Measurements from ENCODE around the gene PMF1. TPM values are rescaled to one million over a fixed set of nuclear protein-coding genes. Genes with fewer than 3 reads are reported as not detected.
"Not testable (repeated sequence)": the region's sequence is repeated elsewhere in the genome, so short reads cannot be mapped to it uniquely, and the experiment has no call there.

The PMF1 gene
- total and polyA plus RNA-seq, 5 experiments from 2014 or later, result 49.1 to 79.9 (median 70.8) TPM

DNA sequence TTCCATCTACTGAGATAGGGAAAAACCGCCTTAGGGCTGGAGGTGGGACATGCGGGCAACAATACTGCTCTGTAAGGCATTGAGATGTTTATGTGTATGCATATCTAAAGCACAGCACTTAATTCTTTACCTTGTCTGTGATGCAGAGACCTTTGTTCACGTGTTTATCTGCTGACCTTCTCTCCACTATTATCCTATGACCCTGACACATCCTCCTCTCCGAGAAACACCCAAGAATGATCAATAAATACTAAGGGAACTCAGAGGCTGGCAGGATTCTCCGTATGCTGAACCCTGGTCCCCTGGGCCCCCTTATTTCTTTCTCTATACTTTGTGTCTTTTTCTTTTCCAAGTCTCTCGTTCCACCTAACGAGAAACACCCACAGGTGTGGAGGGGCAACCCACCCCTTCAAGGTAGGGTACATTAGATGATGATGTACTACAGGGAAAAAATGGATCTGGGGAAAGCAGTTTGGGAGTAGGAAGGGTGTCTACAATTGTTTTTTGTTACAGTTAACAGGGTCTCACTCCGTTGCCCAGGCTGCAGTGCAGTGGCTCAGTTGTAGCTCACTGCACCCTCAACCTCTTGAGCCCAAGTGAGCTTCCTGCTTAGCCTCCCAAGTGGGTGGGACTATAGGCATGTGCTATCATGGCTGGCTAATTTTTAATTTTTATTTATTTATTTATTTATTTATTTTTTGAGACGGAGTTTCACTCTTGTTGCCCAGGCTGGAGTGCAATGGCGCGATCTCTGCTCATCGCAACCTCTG is 30.6 kb upstream of the PMF1 start:
- H3K4me3 Mint-ChIP-seq, ATAC-seq, H3K36me3 Mint-ChIP-seq, H3K27me3 Mint-ChIP-seq, DNase-seq, POLR2A ChIA-PET, H3K9me3 Mint-ChIP-seq: not testable (repeated sequence)
- peak overlapping the region in 1 of 10 donors; percentile 58 for H3K27ac Mint-ChIP-seq
- H3K4me1 Mint-ChIP-seq, result peaks cover 7 to 18% (median 9%) of the 10 kb centered on the region in 4 donors

DNA sequence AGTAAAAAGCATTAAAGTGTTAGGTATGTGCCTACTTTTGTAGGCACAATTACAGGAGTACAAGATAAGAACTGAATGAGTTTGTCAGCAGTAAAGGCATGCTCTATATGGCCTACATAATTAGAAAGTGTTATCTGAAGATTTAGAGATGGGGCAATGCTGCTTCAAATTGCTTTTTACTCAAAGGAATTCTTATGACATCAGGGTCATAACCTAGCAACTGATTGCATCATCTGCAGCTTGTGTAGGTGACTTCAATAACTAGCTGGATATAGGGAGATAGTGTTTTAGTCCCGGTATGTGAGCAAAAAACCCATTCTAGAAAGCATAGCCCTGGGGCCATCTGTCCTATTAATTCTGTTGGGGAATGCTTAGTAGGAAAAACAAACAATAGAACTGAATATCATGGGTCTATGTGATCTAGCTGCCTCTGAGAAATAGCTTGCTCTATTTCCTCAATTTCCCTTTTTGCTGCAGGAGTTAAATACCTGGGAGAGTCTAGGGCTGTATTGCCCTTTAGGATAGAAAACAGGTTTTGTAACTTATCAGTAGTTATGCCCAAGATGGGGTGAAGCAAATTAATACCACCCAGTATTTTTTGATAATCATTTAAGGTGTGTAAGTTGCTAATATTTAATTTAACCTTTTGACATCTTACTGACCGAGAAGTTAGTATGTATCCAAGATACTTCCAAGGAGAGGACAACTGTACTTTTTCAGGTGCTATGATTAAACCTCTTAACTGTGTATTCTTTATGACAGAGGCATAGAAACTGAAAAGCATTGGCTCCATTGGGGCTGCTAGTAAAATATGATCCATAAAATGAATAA is 26.2 kb upstream of the PMF1 start:
- H3K27me3 Mint-ChIP-seq, H3K4me1 Mint-ChIP-seq, H3K4me3 Mint-ChIP-seq, ATAC-seq, DNase-seq, H3K27ac Mint-ChIP-seq, H3K36me3 Mint-ChIP-seq: not testable (repeated sequence)
- H3K9me3 Mint-ChIP-seq, result peaks cover 0 to 14% (median 2%) of the 10 kb centered on the region in 9 donors
- POLR2A ChIA-PET, result interaction anchor here (1.4 kb wide), 1 partner anchor 26 kb away, joined by 3 read pairs; the partner anchor contains the start of gene PMF1

DNA sequence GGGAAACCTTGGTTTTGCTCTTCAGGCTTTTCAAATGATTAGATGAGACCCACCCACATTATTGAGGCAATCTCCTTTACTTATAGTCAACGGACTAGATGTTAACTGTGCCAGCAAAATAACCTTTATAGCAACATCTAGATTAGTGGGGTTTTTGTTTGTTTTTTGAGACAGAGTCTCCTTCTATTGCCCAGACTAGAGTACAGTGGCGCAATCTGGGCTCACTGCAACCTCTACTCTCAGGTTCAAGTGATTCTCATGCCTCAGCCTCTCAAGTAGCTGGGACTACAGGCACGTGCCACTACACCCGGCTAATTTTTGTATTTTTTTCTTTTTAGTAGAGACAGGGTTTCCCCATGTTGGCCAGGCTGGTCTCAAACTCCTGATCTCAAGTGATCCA is 22.5 kb upstream of the PMF1 start:
- H3K27me3 Mint-ChIP-seq, POLR2A ChIA-PET, H3K27ac Mint-ChIP-seq, ATAC-seq, DNase-seq, H3K4me3 Mint-ChIP-seq, H3K36me3 Mint-ChIP-seq: not testable (repeated sequence)
- peaks cover 13 to 25% (median 20%) of the 10 kb centered on the region in 4 donors for H3K4me1 Mint-ChIP-seq
- H3K9me3 Mint-ChIP-seq, result peaks cover 0 to 14% (median 2%) of the 10 kb centered on the region in 9 donors

DNA sequence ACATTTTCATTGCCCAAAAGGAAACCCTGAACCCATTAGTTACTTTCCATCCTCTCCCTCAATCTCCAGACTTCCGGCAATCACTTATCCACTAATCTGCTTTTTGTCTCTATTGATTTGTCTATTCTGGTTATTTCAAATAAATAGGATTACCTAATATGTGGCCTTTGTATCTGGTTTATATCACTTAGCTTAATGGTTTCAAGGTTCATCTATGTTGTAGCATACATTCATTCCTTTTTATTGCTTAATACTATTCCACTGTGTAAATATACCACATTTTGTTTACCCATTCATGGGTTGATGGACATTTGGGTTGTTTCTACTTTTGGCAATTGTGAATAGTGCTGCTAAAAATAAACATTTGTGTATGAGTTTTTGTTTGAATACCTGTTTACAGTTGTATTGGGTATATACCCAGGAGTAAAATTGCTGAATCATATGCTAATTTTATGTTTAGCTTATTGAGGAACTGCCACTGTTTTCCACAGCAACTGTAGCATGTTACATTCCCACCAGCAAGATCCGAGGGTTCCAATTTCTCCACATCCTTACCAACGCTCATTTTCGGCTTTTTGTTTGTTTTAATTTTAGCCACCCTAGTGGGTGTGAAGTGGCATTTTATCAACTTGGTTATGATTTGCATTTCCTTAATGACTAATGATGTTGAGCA is 21.4 kb upstream of the PMF1 start:
- Mint-ChIP-seq H3K27ac (no peak overlapping the region), H3K9me3 (peaks cover 0 to 13% (median 2%) of the 10 kb centered on the region in 9 donors), H3K27me3 (no peaks in the 10 kb centered on the region), H3K4me1 (peaks cover 21 to 36% (median 30%) of the 10 kb centered on the region in 4 donors), H3K4me3 (peak overlapping the region in 1 of 10 donors; percentile 20), H3K36me3 (peaks cover 0 to 9% (median 2%) of the 10 kb centered on the region in 3 donors)
- ATAC-seq, result no peak
- no peak for DNase-seq
- POLR2A ChIA-PET, result interaction anchor here (3.4 kb wide), 1 partner anchor 21 kb away, joined by 48 read pairs; the partner anchor contains the start of gene PMF1

DNA sequence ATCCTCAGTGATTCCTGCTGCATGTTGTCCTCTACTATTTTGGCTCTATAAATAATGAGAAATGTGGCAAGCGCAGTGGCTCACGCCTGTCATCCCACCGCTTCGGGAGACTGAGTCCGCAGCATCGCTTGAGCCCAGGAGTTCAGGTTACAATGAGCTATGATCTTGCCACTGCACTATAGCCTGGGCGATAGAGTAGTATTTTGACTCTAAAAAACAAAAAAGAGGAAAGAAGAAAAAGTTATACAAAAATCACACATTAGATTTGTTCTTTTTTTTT is 19.7 kb upstream of the PMF1 start:
- DNase-seq, result no peak
- Mint-ChIP-seq H3K36me3 (peaks cover 0 to 14% (median 2%) of the 10 kb centered on the region in 3 donors), H3K9me3 (peaks cover 0 to 5% (median 0%) of the 10 kb centered on the region in 9 donors), H3K27ac (peak overlapping the region; percentile 90 to 99 (median 95)), H3K27me3 (no peaks in the 10 kb centered on the region), H3K4me3 (peak overlapping the region; percentile 94 to 100 (median 96)), H3K4me1 (peaks cover 25 to 50% (median 39%) of the 10 kb centered on the region in 4 donors)
- POLR2A ChIA-PET, result interaction anchor here (0.7 to 3.4 kb wide), 6 partner anchors 16 to 264 kb away, joined by 3 to 48 read pairs (median 4); partner anchors contain the start of gene PMF1
- ATAC-seq, result no peak

DNA sequence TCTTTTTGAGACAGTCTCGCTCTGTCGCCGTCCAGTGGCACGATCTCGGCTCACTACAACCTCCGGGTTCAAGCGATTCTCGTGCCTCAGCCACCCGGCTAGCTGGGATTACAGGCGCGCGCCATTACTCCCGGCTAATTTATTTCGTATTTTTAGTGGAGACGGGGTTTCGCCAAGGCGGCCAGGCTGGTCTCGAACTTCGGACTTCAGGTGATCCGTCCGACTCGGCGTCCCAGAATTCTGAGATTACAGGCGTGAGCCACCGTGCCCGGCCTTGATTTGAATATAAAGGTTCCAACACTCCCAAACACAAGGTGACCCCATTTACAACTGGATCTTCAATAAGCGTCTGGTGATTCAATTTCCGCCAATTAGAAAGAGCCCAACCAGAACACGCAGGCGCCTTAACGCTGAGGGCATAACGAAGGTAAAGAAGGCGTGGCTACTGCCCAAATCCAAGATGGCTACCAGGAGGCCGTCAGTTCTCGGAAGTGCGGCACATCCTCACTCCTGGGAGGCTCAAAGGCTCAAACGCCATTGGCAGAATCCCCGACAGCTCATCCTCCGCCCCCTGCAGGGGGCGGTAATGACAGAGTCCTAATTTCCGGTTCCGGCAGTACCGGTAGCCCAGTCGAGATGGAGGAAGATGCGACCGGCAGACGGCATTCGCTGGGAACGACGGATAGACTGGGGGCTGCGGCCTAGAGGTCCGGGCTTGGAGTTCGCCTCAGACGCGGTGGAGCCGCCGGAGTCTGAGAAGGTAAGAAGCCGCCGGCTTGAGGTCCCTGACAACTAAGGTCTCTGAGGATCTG is 19.1 kb upstream of the PMF1 start, which contains the start of gene SLC25A44:
SLC25A44 (plus strand) TSS at position 617 of the 812 bp plus-strand sequence. CDS start 5,744 bp downstream, outside the sequence.
- peak; percentile 88 to 98 (median 97) for DNase-seq
- peak; percentile 98 for ATAC-seq
- Mint-ChIP-seq H3K27ac (peak within 1 kb of the TSS; percentile 90 to 99 (median 95)), H3K9me3 (peaks cover 0 to 5% (median 0%) of the 10 kb centered on the region in 9 donors), H3K27me3 (no peaks in the 10 kb centered on the region), H3K36me3 (peaks cover 0 to 16% (median 2%) of the 10 kb centered on the region in 3 donors), H3K4me1 (peaks cover 29 to 55% (median 44%) of the 10 kb centered on the region in 4 donors), H3K4me3 (peak within 1 kb of the TSS; percentile 94 to 100 (median 96))
- POLR2A ChIA-PET, result interaction anchor here (0.6 to 3.4 kb wide), 8 partner anchors 17 to 264 kb away, joined by 3 to 48 read pairs (median 3); partner anchors contain the start of genes PMF1 and SMG5

DNA sequence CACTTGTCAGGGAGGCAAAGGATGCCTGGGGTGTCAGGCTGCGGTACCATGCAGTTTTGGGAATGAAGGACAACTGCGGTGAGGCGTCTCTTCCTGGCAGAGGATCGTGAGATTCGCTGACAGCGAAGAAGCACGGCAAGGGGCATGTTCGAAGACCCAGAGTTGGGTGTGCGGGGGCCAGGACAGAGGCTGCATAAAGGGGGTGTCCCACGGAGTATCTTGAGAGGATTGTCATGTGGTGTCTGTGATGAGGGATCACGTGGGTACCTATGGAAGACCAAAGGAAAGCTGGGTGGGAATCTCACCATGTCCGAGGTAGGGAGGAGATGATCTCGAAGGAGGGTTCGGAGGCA is 18.5 kb upstream of the PMF1 start:
- DNase-seq (peak in 1 of 10 donors; percentile 5), ATAC-seq (peak in 1 of 2 donors; percentile 0)
- POLR2A ChIA-PET, result interaction anchor here (0.7 to 3.4 kb wide), 3 partner anchors 19 to 89 kb away, joined by 3 to 48 read pairs (median 3); partner anchors contain the start of genes PMF1 and SMG5
- peaks cover 0 to 20% (median 2%) of the 10 kb centered on the region in 3 donors for H3K36me3 Mint-ChIP-seq
- peaks cover 0 to 2% (median 0%) of the 10 kb centered on the region in 9 donors for H3K9me3 Mint-ChIP-seq
- peaks cover 34 to 61% (median 50%) of the 10 kb centered on the region in 4 donors for H3K4me1 Mint-ChIP-seq
- peak overlapping the region; percentile 94 to 100 (median 96) for H3K4me3 Mint-ChIP-seq
- peak overlapping the region; percentile 90 to 99 (median 95) for H3K27ac Mint-ChIP-seq
- no peaks in the 10 kb centered on the region for H3K27me3 Mint-ChIP-seq

DNA sequence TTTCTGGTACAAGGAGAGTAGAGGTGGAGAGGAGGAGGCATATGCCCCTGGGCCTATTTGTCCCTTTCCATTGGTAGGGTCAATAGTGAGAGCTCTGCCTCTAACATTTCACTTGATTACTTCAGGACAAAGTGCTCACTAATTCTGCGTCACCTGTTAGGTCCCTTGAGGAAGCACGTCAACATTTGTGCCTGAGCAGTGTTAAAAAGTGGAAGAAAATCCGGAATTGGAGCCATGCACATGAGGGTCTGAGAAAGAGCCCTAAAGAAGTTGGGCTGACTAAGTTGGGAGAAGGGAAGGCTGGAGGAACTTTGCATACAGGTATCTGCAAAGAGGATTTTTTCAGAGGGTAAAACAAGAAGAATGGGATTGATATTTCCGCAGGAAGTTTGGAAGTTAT is 17.0 kb upstream of the PMF1 start:
- Mint-ChIP-seq H3K4me1 (peaks cover 45 to 75% (median 64%) of the 10 kb centered on the region in 4 donors), H3K36me3 (peaks cover 0 to 33% (median 6%) of the 10 kb centered on the region in 3 donors), H3K27me3 (no peaks in the 10 kb centered on the region), H3K27ac (peak overlapping the region in 2 of 10 donors; percentile 14 to 27), H3K4me3 (peak overlapping the region; percentile 10 to 100 (median 56)), H3K9me3 (no peaks in the 10 kb centered on the region)
- POLR2A ChIA-PET, result no interaction called here
- no peak for DNase-seq
- no peak for ATAC-seq

DNA sequence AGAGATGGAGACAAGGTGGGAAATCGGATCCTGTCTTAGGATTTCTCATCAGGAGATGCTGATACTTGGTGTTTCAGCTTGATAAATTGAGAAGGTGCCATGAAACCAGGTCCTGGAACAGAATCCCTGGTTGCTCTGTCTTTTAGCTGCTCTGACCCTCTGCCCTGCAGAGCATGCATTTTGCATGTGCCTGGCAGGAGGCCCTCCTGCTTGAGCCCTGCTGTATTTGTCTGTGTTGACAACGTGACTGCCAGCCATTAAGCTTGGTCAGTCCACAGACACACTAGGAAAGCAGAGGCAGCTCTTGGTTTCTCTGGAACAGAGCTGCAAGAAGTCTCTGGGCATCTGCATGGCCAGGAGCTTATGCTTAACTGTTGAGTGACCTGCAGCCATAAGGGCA is 16.4 kb upstream of the PMF1 start:
- peaks cover 0 to 33% (median 6%) of the 10 kb centered on the region in 3 donors for H3K36me3 Mint-ChIP-seq
- no peak for ATAC-seq
- H3K27ac Mint-ChIP-seq, result no peak overlapping the region
- POLR2A ChIA-PET, result interaction anchor here (0.7 kb wide), 1 partner anchor 29 kb away, joined by 3 read pairs; no protein-coding TSS in a partner anchor
- H3K9me3 Mint-ChIP-seq, result no peaks in the 10 kb centered on the region
- peaks cover 45 to 75% (median 64%) of the 10 kb centered on the region in 4 donors for H3K4me1 Mint-ChIP-seq
- peak overlapping the region in 3 of 10 donors; percentile 22 to 100 (median 45) for H3K4me3 Mint-ChIP-seq
- DNase-seq, result no peak
- no peaks in the 10 kb centered on the region for H3K27me3 Mint-ChIP-seq

DNA sequence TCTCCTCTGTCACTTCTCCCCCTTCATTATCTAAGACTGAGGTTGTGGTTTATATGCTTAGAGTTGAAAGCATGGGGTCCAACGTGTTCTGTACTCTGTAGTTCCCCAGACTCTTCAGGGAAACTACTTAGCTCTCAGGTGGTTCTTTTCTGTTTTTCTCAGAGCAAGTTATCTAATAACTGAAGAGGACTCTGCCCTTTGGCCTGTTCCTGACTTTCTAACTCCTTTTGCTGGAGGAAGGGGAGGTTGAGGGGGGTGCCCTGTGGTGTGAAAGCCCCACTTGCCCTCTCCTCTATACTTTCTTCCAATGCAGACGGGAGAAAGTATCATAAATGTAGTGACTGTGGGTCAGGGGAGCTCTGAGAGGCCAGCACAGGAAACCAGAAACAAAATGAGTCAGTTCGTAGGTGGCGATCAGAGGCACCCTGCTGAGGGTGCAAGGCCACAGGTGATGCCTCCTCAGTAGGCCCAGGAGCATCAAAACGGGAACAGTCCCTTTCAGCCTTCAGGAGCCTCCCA is 13.9 kb upstream of the PMF1 start:
- POLR2A ChIA-PET, result interaction anchor here (0.7 to 1.0 kb wide), 3 partner anchors 12 to 14 kb away, joined by 3 to 6 read pairs (median 5); partner anchors contain the start of gene PMF1
- Mint-ChIP-seq H3K9me3 (no peaks in the 10 kb centered on the region), H3K4me3 (peak overlapping the region in 3 of 10 donors; percentile 2 to 33 (median 33)), H3K27me3 (no peaks in the 10 kb centered on the region), H3K4me1 (peaks cover 36 to 64% (median 56%) of the 10 kb centered on the region in 4 donors), H3K36me3 (peaks cover 0 to 36% (median 6%) of the 10 kb centered on the region in 3 donors), H3K27ac (peak overlapping the region; percentile 20 to 90 (median 68))
- no peak for DNase-seq
- no peak for ATAC-seq

DNA sequence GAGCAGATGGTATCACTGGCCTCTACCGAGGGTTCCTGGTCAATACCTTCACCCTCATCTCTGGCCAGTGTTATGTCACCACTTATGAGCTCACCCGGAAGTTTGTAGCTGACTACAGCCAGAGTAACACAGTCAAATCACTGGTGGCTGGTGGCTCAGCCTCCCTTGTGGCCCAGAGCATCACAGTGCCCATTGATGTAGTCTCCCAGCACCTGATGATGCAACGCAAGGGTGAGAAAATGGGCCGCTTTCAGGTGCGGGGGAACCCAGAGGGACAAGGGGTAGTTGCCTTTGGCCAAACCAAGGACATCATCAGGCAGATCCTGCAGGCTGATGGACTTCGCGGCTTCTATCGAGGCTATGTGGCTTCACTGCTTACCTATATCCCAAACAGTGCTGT is 12.8 kb upstream of the PMF1 start:
- ATAC-seq, result no peak
- no peaks in the 10 kb centered on the region for H3K9me3 Mint-ChIP-seq
- peaks cover 29 to 54% (median 47%) of the 10 kb centered on the region in 4 donors for H3K4me1 Mint-ChIP-seq
- H3K36me3 Mint-ChIP-seq, result peaks cover 0 to 44% (median 4%) of the 10 kb centered on the region in 3 donors
- no peaks in the 10 kb centered on the region for H3K27me3 Mint-ChIP-seq
- H3K27ac Mint-ChIP-seq, result peak overlapping the region in 3 of 10 donors; percentile 28 to 77 (median 68)
- H3K4me3 Mint-ChIP-seq, result peak overlapping the region in 1 of 10 donors; percentile 37
- POLR2A ChIA-PET, result no interaction called here
- DNase-seq, result no peak
